GM12878 (cell line): ENCODE data around the gene MMGT1. TPM values are rescaled to one million over a fixed set of nuclear protein-coding genes. Genes with fewer than 3 reads are reported as not detected.

Experiments used
- ATAC-seq: fragments of 200-7000 bp; cut with Tn5 transposase; 3 replicates; pipeline ENCODE4 v1.9.1; 2020; ENCODE audit warnings: mild to moderate bottlenecking, moderate library complexity
- BruUV-seq: library from RNA; stranded (reverse); fragments of 400-500 nt; replicated peaks from 2 replicates; lab custom pipeline; 2021; lab: Mats Ljungman, UMichigan
- CTCF ChIA-PET: fragments of 300-600 bp; sonication (Branson Sonifier 250); formaldehyde crosslinking; extraction: SDS; loops from one replicate; lab custom pipeline; 2021; ENCODE audit warnings: inconsistent platforms; lab: Yijun Ruan, JAX
- POLR2A ChIA-PET: fragments of 350-600 bp; formaldehyde crosslinking; extraction: SDS; loops from one replicate; lab custom pipeline; 2021; ENCODE audit warnings: inconsistent platforms; lab: Charles Lee
- RAD21 ChIA-PET: fragments of 300-600 bp; sonication (Branson Sonifier 250); formaldehyde crosslinking; loops from one replicate; lab custom pipeline; 2023; ENCODE audit warnings: antibody characterized with exemption; ENCODE audit not compliant: unreplicated experiment; lab: Charles Lee
- SMC1A ChIA-PET: fragments of 300-600 bp; sonication (Branson Sonifier 250); formaldehyde crosslinking; loops from one replicate; lab custom pipeline; 2023; ENCODE audit not compliant: unreplicated experiment, uncharacterized antibody; lab: Charles Lee
- DNase-seq: peaks from one replicate; pipeline ENCODE4 v3.0.0-alpha.2; 2011; ENCODE audit warnings: low read depth, low spot score
- FAIRE-seq: peaks from 3 replicates; lab custom pipeline; 2011; peaks lifted over from hg19 to GRCh38; lab: Jason Lieb, UNC
- H2AFZ ChIP-seq: 2 replicates; pipeline ENCODE4 v1.6.0; 2011; ENCODE audit warnings: low read depth, low read length, control low read depth; ENCODE audit not compliant: control insufficient read depth
- H3K27ac ChIP-seq: 2 replicates; pipeline ENCODE4 v1.5.1; 2011; ENCODE audit warnings: control low read depth; ENCODE audit not compliant: control insufficient read depth, insufficient read depth
- H3K27me3 ChIP-seq, 2 experiments: replicated peaks in 1 of 2; 2 replicates each; pipeline versions ENCODE4 v1.6.0 to v1.6.1; 2011; ENCODE audit warnings: low read length in 1 of 2; ENCODE audit not compliant: control insufficient read depth in 2 of 2, insufficient read depth in 2 of 2
- H3K36me3 ChIP-seq, 2 experiments: 2 replicates each; pipeline ENCODE4 v1.5.1; 2011; ENCODE audit warnings: low read length in 1 of 2; ENCODE audit not compliant: control insufficient read depth in 2 of 2, insufficient read depth in 2 of 2
- H3K4me1 ChIP-seq: 2 replicates; pipeline ENCODE4 v1.6.1; 2011; ENCODE audit warnings: mild to moderate bottlenecking, low read length, moderate library complexity, mixed read lengths; ENCODE audit not compliant: control insufficient read depth, insufficient read depth
- H3K4me2 ChIP-seq: 2 replicates; pipeline ENCODE4 v1.6.0; 2011; ENCODE audit warnings: control low read depth; ENCODE audit not compliant: control insufficient read depth, insufficient read depth
- H3K4me3 ChIP-seq: fragments of 200-600 bp; sonication (generic); 2 replicates; pipeline ENCODE4 v1.5.1; 2016
- H3K79me2 ChIP-seq: 2 replicates; pipeline ENCODE4 v1.6.0; 2011; ENCODE audit warnings: low read length; ENCODE audit not compliant: control insufficient read depth, insufficient read depth
- H3K9ac ChIP-seq: 2 replicates; pipeline ENCODE4 v1.8.0; 2011; ENCODE audit warnings: low read length, control low read depth, mixed read lengths; ENCODE audit not compliant: control insufficient read depth, insufficient read depth
- H3K9me3 ChIP-seq: replicated peaks from 3 replicates; pipeline ENCODE4 v1.5.1; 2011; ENCODE audit warnings: mild to moderate bottlenecking, low read length; ENCODE audit not compliant: control insufficient read depth, insufficient read depth
- H4K20me1 ChIP-seq: 2 replicates; pipeline ENCODE4 v1.6.0; 2011; ENCODE audit not compliant: control insufficient read depth, insufficient read depth
- CUX1 ChIP-seq: IDR thresholded peaks from 2 replicates; pipeline ENCODE4 v1.6.1; 2012; ENCODE audit warnings: improper control_type of control experiment, low read depth, low read length; ENCODE audit not compliant: insufficient replicate concordance
- WGBS: methylation state at CpG from one replicate; pipeline ENCODE4 v1.1.6; 2016; ENCODE audit warnings: low lambda C conversion rate; ENCODE audit not compliant: insufficient replicate concordance, insufficient coverage; ENCODE audit errors: missing lambda C conversion rate; 5-methylcytosine and 5-hydroxymethylcytosine counted together
- in situ Hi-C: fragments of 300-500 bp; cut with MboI; formaldehyde crosslinking; loops from 9 replicates; pipeline ENCODE4 v1.14.3; 2018; ENCODE audit warnings: mixed read lengths
- intact Hi-C: fragments of 100-400 bp; cut with micrococcal nuclease; formaldehyde crosslinking; loops from one replicate; pipeline ENCODE4 v1.14.2; 2022; ENCODE audit not compliant: unreplicated experiment
- polyA plus RNA-seq, 11 experiments: library from polyadenylated mRNA; depleted of rRNA in 4 of 11; unstranded in 6 of 11; stranded (reverse) in 5 of 11; fragments of >200 nt; fragmentation: Nextera tagmentation in 4 of 11; fragmentation: Illumina TruSeq in 1 of 11; extraction: Ambion mirVana in 4 of 11; extraction: Trizol in 1 of 11; gene quantifications; 1 replicate in 1 of 11; 2 replicates in 10 of 11; pipeline versions ENCODE4 v1.2.1 to v1.2.3, GENCODE V29; 2011 to 2016; ENCODE audit warnings: inconsistent platforms in 2 of 11, missing spikeins in 2 of 11, low read depth in 1 of 11
- total RNA-seq, 4 experiments: library from RNA; depleted of rRNA in 3 of 4; stranded (reverse); fragments of >200 nt in 3 of 4; fragmentation: Illumina TruSeq in 1 of 4; extraction: Trizol in 1 of 4; gene quantifications; 2 replicates each; pipeline versions ENCODE4 v1.2.1 to v1.2.3, GENCODE V29; 2013 to 2021

Gene MMGT1
- total and polyA plus RNA-seq, 10 of the 15 experiments (the other 5 are each of a cell fraction or from before 2014, with no cell fraction given), result 8.8 to 19.2 (median 13.7) TPM

DNA sequence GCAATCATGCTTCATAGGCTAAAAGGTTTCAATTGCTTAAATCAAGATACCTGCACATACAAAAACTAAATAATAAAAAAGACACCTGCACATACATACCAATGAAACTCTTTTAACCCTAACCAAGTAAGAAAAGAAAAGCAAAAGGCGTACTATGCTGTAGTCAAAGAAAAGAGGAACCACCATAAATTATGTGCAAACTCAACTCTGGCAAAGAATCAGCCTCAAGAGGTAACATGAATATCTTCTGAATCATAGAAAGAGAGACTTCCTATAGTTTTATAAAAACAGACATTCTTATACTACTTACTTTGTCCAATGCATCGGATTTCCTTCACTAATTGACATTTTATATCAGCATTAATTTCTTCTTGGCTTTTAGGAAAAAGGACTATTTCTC lies 29.3 kb downstream of the MMGT1 start:
- RAD21 ChIA-PET, result no interaction called here
- Histone ChIP-seq H3K36me3 (no peaks in the 10 kb centered on the region), H3K4me3 (no peak overlapping the region), H4K20me1 (no peaks in the 10 kb centered on the region), H3K27me3 (no peaks in the 10 kb centered on the region; a peak in 1 of 4 replicates), H3K27ac (no peak overlapping the region), H3K9me3 (no peaks in the 10 kb centered on the region), H3K79me2 (no peaks in the 10 kb centered on the region), H3K4me1 (no peaks in the 10 kb centered on the region), H3K4me2 (no peak overlapping the region), H2AFZ (no peak overlapping the region), H3K9ac (no peak overlapping the region)
- ATAC-seq (no peak), FAIRE-seq (no peak), DNase-seq (no peak)
- 62% methylated on average over 2 of the region's 2 CpGs for WGBS
- CTCF ChIA-PET, result no interaction called here
- in situ Hi-C loops, result no loop called here
- SMC1A ChIA-PET, result no interaction called here
- intact Hi-C loops, result no loop called here
- no TSS peak for BruUV-seq
- TF ChIP-seq CUX1, result no peak
- POLR2A ChIA-PET, result no interaction called here
